GM23338 (cell line): ENCODE results near the gene TRIM67.

ENCODE experiments used
- CTCF ChIP-seq, 2 experiments: fragments of 200-600 bp in 1 of 2; sonication (generic) in 1 of 2; conservative IDR thresholded peaks; 2 replicates each; pipeline versions ENCODE4 v1.5.1 to v1.6.1; 2016 to 2017; ENCODE audit warnings: antibody characterized with exemption in 2 of 2, low read depth in 2 of 2, mild to moderate bottlenecking in 2 of 2, moderate library complexity in 1 of 2
- EZH2phosphoT487 ChIP-seq: fragments of 200-600 bp; sonication (generic); IDR thresholded peaks from one replicate; pipeline ENCODE4 v1.8.1; 2018; ENCODE audit warnings: antibody characterized with exemption; ENCODE audit not compliant: unreplicated experiment
- REST ChIP-seq: IDR thresholded peaks from one replicate; pipeline ENCODE4 v1.6.1; 2018; ENCODE audit warnings: antibody characterized with exemption; ENCODE audit not compliant: unreplicated experiment
- TF ChIP-seq, protein P1 (sequence below): IDR thresholded peaks from 2 replicates; pipeline ENCODE4 v1.6.1; 2016; ENCODE audit warnings: antibody characterized with exemption

DNA sequence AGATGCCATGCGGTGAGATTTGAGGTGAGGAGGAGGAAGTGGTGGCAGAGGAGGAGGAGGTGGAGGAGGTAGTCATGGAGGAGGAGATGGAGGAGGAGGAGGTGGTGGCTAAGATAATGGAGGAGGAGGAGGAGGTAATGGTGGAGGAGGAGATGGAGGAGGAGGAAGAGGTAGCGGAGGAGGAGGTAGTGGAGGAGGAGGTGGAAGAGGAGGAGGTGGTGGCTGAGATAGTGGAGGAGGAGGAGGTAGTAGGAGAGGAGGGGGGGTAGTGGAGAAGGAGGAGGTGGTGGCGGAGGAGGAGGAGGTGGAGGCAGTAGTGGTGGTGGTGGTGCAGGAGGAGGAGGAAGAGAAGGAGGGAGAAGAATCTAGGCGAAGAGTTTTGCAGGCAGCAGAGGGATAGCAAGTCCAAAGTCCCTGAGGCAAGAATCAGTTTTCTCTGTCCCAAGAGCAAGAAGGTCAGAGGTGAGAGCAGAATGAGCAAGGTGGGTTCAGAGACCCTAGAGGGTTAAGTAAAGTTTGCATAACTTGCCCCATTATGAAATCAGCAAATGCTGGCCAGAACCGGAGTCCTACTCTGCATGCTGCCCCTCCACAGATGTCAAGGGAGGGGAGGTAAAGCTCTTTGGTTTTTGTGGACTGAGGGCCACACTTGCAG lies 40.2 kb downstream of the TRIM67 start:
- no peak for TF ChIP-seq REST
- no peak for TF ChIP-seq CTCF (conservative IDR thresholded peaks at IDR 0.05; ENCODE audit: low read depth in 2 of 2)
- TF ChIP-seq, protein P1, sequence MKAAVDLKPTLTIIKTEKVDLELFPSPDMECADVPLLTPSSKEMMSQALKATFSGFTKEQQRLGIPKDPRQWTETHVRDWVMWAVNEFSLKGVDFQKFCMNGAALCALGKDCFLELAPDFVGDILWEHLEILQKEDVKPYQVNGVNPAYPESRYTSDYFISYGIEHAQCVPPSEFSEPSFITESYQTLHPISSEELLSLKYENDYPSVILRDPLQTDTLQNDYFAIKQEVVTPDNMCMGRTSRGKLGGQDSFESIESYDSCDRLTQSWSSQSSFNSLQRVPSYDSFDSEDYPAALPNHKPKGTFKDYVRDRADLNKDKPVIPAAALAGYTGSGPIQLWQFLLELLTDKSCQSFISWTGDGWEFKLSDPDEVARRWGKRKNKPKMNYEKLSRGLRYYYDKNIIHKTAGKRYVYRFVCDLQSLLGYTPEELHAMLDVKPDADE: no peak
- TF ChIP-seq EZH2phosphoT487: no peak
